Measurements from ENCODE around the gene HS3ST6.
"Not testable (repeated sequence)": the region's sequence is repeated elsewhere in the genome, so short reads cannot be mapped to it uniquely, and the experiment has no call there.

The HS3ST6 gene

DNA sequence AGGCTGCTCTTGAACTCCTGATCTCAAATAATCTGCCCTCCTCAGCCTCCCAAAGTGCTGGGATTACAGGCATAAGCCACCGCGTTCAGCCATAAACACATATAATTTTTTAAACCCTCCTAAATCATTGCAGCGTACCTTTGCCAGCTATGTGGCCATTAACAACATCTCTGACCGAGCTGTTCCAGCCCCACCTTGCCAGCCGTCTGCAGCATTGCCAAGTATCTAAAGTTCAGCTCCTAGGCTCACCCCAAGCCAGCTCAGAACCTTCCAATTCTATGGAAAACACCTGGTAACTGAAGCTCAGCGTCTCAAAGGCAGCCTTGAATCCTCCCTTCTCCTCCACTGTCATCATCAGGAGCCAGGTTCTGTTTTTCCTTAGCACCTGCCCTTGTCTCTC is 41.1 kb downstream of the HS3ST6 start:
- DNase-seq (ENCODE audit: low spot score): no peak

DNA sequence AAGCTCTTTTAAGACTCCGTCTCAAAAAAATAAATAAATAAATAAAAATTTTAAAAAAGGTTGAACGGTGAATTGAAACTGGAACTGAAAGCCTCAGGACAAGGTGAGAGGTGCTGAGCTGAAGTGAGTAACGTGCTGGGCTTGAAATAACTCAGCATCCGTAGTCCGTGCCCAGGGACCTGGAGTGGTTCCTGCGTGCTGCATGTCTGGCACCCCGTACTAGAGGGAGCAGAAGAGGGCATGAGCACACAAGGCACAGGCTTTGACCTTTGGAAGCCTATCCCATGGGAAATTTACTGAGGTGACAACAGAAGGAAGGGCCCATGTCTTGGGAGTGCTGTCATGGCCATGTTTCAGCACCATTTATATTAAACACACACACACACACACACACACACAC is 41.7 kb downstream of the HS3ST6 start:
- DNase-seq (ENCODE audit: low spot score): peak; percentile 66

DNA sequence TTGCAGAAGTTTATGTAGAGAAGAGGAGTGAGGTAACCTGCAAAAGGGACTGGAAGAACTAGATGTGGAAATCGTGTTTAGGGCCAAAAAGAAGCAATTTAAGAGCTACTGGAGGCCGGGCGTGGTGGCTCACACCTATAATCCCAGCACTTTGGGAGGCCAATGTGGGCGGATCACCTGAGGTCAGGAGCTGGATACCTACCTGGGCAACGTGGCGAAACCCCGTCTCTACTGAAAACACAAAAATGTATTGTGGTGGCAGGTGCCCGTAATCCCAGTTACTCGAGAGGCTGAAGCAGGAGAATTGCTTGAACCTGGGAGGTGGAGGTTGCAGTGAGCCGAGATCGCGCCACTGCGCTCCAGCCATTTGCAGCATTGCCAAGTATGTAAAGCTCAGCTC is 42.1 kb downstream of the HS3ST6 start:
- not testable (repeated sequence) for DNase-seq (ENCODE audit: low spot score)

DNA sequence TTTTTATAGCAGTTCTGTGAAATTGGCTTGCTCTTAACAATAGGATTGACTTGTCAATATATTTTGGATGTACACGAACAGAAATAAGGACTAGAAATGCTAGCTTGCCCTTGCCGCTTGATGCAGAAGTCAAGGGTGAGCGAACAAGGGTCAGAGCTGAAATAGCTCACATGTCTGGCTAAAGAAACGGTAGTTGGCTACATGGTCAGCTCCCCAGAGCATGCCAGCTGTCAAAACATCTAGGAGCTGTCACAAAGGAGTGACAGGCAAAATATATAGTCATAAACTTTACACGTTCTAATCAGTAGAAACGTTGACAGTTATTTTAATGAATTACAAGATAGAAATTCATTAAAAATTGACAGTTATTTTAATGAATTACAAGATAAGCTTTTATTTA is 43.4 kb downstream of the HS3ST6 start:
- DNase-seq (ENCODE audit: low spot score): no peak

DNA sequence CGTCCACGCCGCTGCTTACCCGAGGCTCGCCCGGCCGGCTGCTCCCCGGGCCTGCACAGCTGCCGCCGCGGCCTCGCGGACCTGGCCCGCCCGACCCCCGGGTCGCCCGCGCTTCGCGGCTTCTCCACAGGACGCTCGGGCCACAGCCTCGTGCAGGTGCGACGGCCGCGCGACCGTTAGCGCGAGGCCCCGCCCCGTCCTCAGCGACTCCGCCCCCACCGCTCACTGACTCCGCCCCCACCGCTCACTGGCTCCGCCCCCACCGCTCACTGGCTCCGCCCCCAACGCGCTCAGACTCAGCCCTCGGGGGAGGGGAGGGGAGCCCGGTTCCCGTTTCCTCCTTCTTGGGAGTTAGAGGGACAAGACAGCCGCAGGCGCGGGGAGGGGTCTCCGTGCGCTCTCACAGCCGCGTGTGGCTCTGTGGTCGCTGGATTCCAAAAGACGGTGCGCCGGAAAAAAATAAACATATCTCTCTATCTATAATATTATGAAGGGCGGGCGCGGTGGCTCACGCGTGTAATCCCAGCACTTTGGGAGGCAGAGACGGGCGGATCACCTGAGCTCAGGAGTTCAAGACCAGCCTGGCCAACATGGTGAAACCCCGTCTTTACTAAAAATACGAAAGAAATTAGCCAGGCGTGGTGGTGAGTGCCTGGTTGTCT is 46.1 kb downstream of the HS3ST6 start, which contains the start of gene MEIOB:
Gene MEIOB (minus strand): TSS at position 191 of the 662 bp plus-strand sequence. CDS start 3,989 bp downstream, outside the sequence.
- DNase-seq (ENCODE audit: low spot score): no peak

DNA sequence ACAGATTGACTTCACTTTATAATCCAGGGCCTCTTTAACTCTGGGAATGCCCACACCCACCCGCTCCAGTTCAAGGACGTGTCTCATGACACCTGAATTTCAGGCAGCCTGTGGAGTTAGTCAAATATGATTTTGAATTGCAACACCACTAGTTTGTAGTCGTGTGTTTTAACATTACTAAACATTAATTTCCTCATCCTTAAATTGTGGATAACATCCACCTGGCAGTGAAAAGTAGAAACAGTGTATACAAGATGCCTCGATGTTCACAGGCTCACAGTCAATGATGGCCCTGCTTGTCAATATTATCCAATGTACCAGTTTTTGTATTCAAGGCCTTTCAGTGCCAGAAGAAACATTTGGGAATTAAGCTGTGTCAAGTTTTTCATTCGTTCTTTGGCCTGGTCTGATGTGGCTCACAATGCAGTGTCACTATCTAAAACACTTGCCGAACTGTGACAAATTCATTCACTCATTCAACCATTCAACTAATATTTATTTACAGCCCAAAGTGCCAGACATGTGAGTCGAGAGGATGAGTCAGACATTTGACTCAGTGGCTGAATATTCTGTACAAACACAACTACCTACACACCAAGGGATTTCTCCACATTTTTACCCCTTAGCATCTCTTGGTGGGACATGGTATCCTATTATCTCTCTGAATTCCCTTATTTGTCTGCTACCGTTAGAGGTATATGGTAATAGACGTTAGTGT is 47.7 kb downstream of the HS3ST6 start:
- DNase-seq (ENCODE audit: low spot score): no peak

DNA sequence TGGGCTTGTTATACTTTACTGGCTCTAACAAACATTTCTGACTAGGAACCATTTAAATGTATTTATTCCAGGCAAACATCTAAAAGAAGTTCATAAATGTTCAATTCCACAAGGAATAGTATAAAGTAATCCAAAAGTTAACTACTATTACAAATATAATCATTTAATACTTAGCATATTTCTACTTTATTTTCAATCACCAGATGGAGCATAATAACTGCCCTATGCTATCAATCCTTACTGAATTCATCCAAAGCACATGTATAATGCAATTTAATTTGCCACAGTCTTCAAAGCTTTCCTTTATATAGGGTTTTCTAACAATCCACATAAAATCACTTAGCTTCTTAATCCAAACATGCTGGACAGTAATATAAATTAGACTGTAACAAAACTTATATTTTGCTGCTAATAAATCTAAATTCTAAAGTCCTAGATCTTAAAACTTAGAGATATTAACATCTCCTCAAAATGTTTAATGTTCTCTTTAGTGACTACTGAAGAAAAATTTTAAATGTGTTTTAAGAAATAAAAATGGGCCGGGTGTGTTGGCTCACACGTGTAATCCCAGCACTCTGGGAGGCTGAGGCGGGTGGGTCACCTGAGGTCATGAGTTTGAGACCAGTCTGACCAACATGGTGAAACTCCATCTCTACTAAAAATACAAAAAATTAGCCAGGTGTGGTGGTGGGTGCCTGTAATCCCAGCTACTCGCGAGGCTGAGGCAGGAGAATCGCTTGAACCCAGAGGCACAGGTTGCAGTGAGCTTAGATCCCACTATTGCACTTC is 52.1 kb downstream of the HS3ST6 start:
- DNase-seq (ENCODE audit: low spot score): no peak

DNA sequence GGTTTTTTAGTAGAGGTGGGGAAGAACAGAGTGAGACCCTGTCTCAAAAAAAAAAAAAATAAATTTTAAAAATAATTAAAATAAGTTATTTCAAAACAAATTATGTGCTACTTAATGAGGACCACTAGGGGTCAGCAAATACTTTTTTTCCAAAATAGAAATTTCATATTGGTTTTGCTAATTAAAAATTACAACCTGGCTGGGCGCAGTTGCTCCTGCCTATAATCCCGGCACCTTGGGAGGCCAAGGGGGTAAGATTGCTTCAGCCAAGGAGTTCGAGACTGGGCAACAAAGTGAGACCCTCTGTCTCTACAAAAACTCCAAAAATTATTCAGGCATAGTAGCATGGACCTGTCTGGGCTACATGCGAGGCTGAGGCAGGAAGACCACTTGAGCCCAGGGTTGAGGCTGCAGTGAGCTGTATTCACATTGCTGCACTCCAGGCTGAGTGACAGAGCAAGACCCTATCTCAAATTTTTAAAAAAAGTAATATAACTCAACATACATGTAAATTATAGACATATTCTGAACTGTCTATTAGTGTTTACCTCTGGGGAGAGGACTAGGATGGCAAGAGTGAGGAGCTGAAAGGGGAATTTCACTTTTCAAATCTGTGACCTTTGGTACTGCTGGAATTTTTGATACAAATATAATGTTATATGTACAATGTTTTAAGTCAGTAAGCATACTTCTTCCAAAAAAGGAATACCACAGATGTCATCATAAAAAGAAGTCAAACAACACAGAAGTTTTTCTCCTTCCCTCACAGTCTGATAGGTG is 54.3 kb downstream of the HS3ST6 start:
- peak; percentile 24 for DNase-seq (ENCODE audit: low spot score)

DNA sequence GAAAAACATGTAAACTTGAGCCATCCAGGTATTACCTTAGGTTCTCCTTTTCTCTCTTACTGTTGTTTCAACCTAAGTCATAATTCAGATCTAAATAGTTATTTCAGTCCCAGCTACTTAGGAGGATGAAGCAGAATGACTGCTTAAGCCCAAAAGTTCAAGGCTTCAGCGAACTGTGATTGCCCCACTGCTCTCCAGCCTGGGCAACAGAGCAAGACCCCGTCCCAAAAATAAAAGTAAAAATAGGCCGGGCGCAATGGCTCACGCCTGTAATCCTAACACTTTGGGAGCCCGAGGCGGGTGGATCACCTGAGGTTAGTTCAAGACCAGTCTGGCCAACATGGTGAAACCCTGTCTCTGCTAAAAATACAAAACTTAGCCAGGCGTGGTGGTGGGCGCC is 55.8 kb downstream of the HS3ST6 start:
- no peak for DNase-seq (ENCODE audit: low spot score)

DNA sequence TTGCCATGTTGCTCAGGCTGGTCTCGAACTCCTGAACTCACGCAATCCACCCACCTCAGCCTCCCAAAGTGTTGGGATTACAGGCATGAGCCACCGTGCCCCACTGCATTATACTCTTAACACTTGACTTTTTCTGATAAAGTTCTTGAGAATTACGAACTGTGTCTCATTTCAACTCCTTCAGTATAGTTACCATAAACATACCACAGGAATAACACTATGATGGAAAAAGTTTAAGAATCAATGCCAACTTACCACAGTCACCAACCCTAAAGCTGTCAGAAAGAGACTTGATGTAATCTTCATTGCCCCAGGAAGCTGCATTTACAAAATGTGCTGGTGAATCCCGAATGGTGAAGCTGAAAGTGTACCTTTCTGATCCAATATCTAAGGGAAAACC is 56.5 kb downstream of the HS3ST6 start:
- DNase-seq (ENCODE audit: low spot score): no peak

All from activated CD4-positive, alpha-beta T cell treated with anti-CD3 and anti-CD28 coated beads, Interleukin-2, Interleukin-4, amounts not matched to agents 100 ng/mL and 50 ng/mL, durations not matched to agents 16 hours and 8 hours (primary cell).